ENCODE results near the gene HOXC12.

HOXC12 gene

DNA sequence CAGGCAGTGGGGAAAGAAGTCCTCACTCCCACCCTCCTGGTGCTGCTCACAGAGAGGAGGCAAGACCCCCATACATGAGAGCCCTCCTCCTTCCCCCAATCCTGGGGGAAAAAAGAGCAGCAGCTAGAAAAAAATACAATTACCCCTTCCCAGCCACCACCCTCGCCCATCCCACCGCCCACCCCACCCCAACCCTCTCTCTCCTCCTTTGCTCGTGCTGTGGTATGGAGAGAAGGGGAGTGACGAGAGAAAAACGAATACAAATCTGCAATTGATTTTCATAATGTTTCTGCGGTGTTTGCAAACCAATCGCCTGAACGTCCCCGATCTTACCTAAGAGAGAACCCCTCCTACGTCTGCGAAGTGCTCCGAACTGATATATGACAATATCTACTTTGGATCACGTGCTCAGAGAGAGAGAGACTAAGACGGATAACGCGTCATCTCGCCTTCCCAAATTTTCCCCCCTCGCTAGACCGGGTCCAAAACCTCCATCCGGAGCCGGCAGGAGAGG is 18.1 kb downstream of the HOXC12 start, which contains the start of gene HOXC11:
TSS of gene HOXC11 (plus strand) at position 405 of the 514 bp plus-strand sequence. CDS start 116 bp downstream, outside the sequence.
- no peaks in the 10 kb centered on the region for H3K36me3 ChIP-seq (ENCODE audit: control insufficient read depth, insufficient read depth, low read length)
- no peak within 1 kb of the TSS for H3K27ac ChIP-seq (ENCODE audit: insufficient read depth, low read depth, low read length, poor library complexity, severe bottlenecking)
- H3K4me1 ChIP-seq (ENCODE audit: control insufficient read depth, insufficient read depth, low read length) = no peaks in the 10 kb centered on the region
- H3K27me3 ChIP-seq (ENCODE audit: control insufficient read depth, insufficient read depth, low read length, poor library complexity, severe bottlenecking) = peaks cover 100% of the 10 kb centered on the region
- H3K9me3 ChIP-seq (ENCODE audit: control insufficient read depth, low read length) = no peaks in the 10 kb centered on the region
- no peak within 1 kb of the TSS for H3K4me3 ChIP-seq (ENCODE audit: insufficient read depth, low read depth, low read length)
- WGBS, 2 experiments = 9 to 11% methylated on average over 18 of the region's 21 CpGs

DNA sequence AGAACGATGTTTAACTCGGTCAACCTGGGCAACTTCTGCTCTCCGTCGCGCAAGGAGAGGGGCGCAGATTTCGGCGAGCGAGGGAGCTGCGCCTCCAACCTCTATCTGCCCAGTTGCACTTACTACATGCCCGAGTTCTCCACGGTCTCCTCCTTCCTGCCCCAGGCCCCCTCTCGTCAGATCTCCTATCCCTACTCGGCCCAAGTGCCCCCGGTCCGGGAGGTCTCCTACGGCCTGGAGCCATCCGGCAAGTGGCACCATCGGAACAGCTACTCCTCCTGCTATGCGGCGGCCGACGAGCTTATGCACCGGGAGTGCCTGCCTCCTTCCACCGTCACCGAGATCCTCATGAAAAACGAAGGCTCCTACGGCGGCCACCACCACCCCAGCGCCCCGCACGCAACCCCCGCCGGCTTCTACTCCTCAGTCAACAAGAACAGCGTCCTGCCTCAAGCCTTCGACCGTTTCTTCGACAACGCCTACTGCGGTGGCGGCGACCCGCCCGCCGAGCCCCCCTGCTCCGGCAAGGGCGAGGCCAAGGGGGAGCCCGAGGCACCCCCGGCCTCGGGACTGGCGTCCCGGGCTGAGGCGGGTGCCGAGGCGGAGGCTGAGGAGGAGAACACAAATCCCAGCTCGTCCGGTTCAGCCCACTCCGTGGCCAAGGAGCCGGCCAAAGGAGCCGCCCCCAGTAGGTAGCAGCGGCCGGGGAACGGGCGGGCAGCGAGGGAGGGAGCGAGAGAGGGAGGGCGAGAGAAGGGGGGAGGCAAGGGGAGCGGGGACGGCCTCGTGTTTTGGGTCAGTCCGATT is 18.7 kb downstream of the HOXC12 start:
- WGBS, 2 experiments = 2 to 3% methylated on average over 67 to 69 of the region's 71 CpGs
- Histone ChIP-seq H3K9me3 (ENCODE audit: control insufficient read depth, low read length) (no peaks in the 10 kb centered on the region), H3K36me3 (ENCODE audit: control insufficient read depth, insufficient read depth, low read length) (no peaks in the 10 kb centered on the region), H3K4me1 (ENCODE audit: control insufficient read depth, insufficient read depth, low read length) (no peaks in the 10 kb centered on the region), H3K4me3 (ENCODE audit: insufficient read depth, low read depth, low read length) (no peak overlapping the region), H3K27me3 (ENCODE audit: control insufficient read depth, insufficient read depth, low read length, poor library complexity, severe bottlenecking) (peaks cover 100% of the 10 kb centered on the region), H3K27ac (ENCODE audit: insufficient read depth, low read depth, low read length, poor library complexity, severe bottlenecking) (no peak overlapping the region)

DNA sequence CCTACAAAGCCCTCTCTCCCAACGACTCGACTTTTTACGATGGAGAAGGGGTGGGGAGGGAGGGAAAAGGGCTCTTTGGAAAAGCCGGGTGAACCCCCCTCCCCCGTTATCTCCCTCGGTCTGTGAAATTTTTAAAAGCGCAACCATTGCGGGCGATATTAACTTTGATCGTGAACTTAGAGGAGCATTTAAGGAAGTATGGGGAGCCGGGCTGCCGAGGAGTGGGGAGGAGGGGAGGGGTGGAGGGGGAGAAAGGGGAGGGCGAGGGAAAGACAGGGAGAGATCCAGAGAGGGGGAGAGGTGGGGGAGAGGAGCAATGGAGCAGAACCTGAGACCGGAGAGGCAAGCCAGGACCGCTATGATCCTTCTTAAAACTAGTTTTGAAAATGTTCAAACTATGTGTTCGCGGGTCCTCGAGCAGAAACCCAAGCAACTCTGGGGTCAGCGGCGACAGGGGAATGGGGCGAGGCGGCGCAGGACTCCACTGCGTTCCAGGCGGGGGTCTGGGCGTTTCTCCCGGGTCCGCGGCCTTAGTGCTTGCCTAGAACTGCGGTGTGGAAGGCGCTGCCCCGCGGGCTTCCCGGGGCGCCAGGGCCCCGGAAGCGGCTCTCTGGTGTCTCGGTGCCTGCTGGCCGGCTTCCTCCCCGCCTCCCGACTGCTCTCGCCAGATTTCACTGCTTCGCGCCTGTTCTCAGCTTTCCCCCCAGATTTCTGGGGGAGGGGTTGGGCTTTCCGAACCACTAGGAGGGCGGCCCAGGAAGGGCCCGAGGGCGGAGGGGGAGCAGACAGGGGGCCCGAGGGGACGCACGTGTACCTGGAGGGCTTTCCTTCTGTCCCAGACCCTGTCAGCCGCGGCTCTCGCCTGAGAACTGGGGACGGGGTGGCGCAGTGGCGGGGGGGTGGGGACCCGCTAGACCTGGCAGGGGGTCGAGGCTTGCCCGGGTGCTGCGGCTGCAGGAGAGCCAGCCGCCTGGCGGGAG is 19.7 kb downstream of the HOXC12 start, which contains the start of gene HOTAIR:
TSS of gene HOTAIR (minus strand) at position 871 of the 980 bp plus-strand sequence.
- H3K27me3 ChIP-seq (ENCODE audit: control insufficient read depth, insufficient read depth, low read length, poor library complexity, severe bottlenecking) = peaks cover 100% of the 10 kb centered on the region
- no peaks in the 10 kb centered on the region for H3K9me3 ChIP-seq (ENCODE audit: control insufficient read depth, low read length)
- no peak within 1 kb of the TSS for H3K4me3 ChIP-seq (ENCODE audit: insufficient read depth, low read depth, low read length)
- no peaks in the 10 kb centered on the region for H3K4me1 ChIP-seq (ENCODE audit: control insufficient read depth, insufficient read depth, low read length)
- H3K27ac ChIP-seq (ENCODE audit: insufficient read depth, low read depth, low read length, poor library complexity, severe bottlenecking) = no peak within 1 kb of the TSS
- H3K36me3 ChIP-seq (ENCODE audit: control insufficient read depth, insufficient read depth, low read length) = no peaks in the 10 kb centered on the region
- 4 to 5% methylated on average over 60 of the region's 63 CpGs for WGBS, 2 experiments

DNA sequence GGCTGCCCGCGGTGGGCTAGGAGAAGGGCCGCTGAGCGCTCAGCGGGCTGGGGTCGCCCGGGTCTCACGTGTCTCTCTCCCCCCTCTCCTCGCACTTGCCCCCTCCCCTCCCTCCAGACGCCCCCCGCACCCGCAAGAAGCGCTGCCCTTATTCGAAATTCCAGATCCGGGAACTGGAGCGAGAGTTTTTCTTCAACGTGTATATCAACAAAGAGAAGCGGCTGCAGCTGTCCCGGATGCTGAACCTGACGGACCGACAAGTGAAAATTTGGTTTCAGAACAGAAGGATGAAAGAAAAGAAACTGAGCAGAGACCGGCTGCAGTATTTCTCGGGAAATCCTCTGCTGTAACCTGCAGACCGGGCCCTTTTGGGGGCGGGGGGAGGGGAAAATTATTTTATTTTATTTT is 20.4 kb downstream of the HOXC12 start:
- H3K36me3 ChIP-seq (ENCODE audit: control insufficient read depth, insufficient read depth, low read length) = no peaks in the 10 kb centered on the region
- H3K4me1 ChIP-seq (ENCODE audit: control insufficient read depth, insufficient read depth, low read length) = no peaks in the 10 kb centered on the region
- H3K27ac ChIP-seq (ENCODE audit: insufficient read depth, low read depth, low read length, poor library complexity, severe bottlenecking) = no peak overlapping the region
- H3K9me3 ChIP-seq (ENCODE audit: control insufficient read depth, low read length) = no peaks in the 10 kb centered on the region
- 3 to 4% methylated on average over 23 to 24 of the region's 25 CpGs for WGBS, 2 experiments
- peaks cover 100% of the 10 kb centered on the region for H3K27me3 ChIP-seq (ENCODE audit: control insufficient read depth, insufficient read depth, low read length, poor library complexity, severe bottlenecking)
- no peak overlapping the region for H3K4me3 ChIP-seq (ENCODE audit: insufficient read depth, low read depth, low read length)

DNA sequence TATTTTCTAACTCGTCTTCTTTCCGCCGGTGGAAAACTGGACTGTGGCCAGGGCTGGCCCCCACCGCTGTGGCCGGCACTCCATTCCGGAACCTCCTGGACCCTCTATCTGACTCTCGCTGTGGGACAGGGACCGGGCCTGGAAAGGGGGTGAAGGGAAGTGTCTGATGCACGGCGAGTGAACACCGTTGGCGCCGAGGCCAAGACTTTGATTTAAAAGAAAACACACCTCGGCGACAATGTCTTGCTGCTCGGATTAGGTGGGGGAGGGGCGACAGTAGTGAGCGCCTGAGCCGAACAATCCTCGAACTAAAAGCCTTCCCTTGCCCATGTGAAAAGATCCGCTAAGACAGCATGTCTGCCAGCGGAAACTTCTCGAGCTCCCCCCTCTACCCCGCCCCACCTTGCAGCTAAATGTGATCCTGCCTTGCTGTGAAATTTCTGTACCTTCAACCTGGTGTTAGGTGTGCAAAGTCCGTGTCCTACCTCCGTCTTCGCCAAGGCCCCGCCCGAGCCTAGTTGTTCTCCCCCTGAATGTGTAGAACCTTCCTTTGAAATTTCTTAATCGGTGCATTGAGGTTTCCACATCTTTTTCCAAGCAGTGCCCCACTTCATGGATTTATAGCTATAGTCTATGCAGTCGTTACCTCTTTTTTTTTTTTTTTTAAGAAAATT is 20.9 kb downstream of the HOXC12 start:
- WGBS, 2 experiments = 8 to 11% methylated on average over 31 of the region's 31 CpGs
- H3K27ac ChIP-seq (ENCODE audit: insufficient read depth, low read depth, low read length, poor library complexity, severe bottlenecking) = no peak overlapping the region

DNA sequence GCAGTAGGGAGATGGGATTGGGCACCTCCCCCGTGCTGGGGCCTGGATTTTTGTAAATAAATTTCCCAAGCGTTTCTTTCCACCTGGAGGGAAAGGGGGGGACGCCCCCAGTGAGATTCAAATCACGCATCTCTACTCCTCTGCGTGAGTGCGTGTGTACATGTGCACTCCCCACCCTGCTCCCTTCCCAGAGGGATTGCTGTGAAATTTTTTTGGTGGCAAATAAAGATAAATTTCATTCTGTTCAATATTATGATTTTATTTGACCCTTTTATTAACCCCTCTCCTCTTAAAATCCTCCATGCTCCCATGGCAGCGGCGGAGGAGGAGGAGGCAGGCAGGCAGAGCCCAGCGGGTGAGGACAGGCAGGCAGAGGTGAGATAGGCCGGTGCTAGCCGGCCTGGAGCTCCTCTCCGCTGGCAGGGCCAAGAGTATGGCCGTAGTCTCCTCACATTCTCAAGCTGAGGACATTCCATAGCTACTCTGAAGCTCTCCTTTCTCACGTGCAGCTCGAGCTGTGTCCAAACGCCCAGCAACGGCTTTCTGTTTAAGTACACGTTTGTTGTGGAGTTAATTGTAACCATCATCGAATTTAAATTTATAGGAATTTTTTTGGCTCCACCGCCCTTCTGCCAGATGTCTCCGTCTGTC is 21.6 kb downstream of the HOXC12 start:
- H3K27ac ChIP-seq (ENCODE audit: insufficient read depth, low read depth, low read length, poor library complexity, severe bottlenecking) = no peak overlapping the region
- 16 to 24% methylated on average over 17 to 21 of the region's 21 CpGs for WGBS, 2 experiments
- no peak overlapping the region for H3K4me3 ChIP-seq (ENCODE audit: insufficient read depth, low read depth, low read length)
- H3K36me3 ChIP-seq (ENCODE audit: control insufficient read depth, insufficient read depth, low read length) = no peaks in the 10 kb centered on the region
- no peaks in the 10 kb centered on the region for H3K9me3 ChIP-seq (ENCODE audit: control insufficient read depth, low read length)
- no peaks in the 10 kb centered on the region for H3K4me1 ChIP-seq (ENCODE audit: control insufficient read depth, insufficient read depth, low read length)
- peaks cover 100% of the 10 kb centered on the region for H3K27me3 ChIP-seq (ENCODE audit: control insufficient read depth, insufficient read depth, low read length, poor library complexity, severe bottlenecking)

More for the DNA sequence above, 20.9 kb downstream of the HOXC12 start:
- H3K36me3 ChIP-seq (ENCODE audit: control insufficient read depth, insufficient read depth, low read length) = no peaks in the 10 kb centered on the region
- H3K4me3 ChIP-seq (ENCODE audit: insufficient read depth, low read depth, low read length) = no peak overlapping the region
- H3K9me3 ChIP-seq (ENCODE audit: control insufficient read depth, low read length) = no peaks in the 10 kb centered on the region
- peaks cover 100% of the 10 kb centered on the region for H3K27me3 ChIP-seq (ENCODE audit: control insufficient read depth, insufficient read depth, low read length, poor library complexity, severe bottlenecking)
- no peaks in the 10 kb centered on the region for H3K4me1 ChIP-seq (ENCODE audit: control insufficient read depth, insufficient read depth, low read length)

DNA sequence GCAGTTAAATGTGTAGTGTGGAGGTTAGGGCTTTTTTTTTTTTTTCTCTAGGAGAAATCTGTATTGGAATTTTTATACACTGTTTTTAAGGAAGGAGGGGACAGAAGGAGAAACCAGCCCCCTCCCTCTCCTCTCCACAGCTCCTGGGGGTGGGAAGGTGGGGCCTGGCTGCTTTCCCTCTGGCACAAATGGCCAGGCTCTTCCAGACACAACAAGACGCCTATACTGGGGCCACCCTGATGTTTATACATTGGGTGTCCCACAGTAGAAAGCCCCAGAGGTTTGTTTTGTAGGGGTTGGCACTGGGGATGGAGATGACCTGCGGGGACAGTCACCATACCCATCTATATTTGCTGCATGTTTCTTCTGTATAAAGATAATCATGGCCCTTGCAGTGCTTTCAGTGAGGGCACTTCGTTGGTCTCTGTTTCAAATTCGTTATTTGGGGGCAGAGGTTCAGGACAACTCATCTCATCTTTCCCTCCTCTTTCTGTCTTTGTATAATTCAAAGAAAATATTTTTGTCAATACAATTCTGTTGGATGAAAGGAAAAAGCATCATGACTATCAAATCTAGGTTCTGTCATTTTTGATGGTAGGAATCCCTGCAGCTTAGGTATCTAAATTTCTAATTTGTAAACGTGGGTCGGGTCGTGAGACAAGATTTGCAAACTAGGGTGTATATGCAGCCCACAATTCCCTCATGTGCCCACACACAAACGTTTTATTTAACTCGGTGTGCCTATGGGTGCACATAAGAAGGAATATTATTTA is 22.3 kb downstream of the HOXC12 start:
- Histone ChIP-seq H3K27ac (ENCODE audit: insufficient read depth, low read depth, low read length, poor library complexity, severe bottlenecking) (no peak overlapping the region), H3K9me3 (ENCODE audit: control insufficient read depth, low read length) (no peaks in the 10 kb centered on the region), H3K4me3 (ENCODE audit: insufficient read depth, low read depth, low read length) (no peak overlapping the region), H3K4me1 (ENCODE audit: control insufficient read depth, insufficient read depth, low read length) (no peaks in the 10 kb centered on the region), H3K36me3 (ENCODE audit: control insufficient read depth, insufficient read depth, low read length) (no peaks in the 10 kb centered on the region), H3K27me3 (ENCODE audit: control insufficient read depth, insufficient read depth, low read length, poor library complexity, severe bottlenecking) (peaks cover 100% of the 10 kb centered on the region)
- 21 to 26% methylated on average over 7 to 9 of the region's 9 CpGs for WGBS, 2 experiments

DNA sequence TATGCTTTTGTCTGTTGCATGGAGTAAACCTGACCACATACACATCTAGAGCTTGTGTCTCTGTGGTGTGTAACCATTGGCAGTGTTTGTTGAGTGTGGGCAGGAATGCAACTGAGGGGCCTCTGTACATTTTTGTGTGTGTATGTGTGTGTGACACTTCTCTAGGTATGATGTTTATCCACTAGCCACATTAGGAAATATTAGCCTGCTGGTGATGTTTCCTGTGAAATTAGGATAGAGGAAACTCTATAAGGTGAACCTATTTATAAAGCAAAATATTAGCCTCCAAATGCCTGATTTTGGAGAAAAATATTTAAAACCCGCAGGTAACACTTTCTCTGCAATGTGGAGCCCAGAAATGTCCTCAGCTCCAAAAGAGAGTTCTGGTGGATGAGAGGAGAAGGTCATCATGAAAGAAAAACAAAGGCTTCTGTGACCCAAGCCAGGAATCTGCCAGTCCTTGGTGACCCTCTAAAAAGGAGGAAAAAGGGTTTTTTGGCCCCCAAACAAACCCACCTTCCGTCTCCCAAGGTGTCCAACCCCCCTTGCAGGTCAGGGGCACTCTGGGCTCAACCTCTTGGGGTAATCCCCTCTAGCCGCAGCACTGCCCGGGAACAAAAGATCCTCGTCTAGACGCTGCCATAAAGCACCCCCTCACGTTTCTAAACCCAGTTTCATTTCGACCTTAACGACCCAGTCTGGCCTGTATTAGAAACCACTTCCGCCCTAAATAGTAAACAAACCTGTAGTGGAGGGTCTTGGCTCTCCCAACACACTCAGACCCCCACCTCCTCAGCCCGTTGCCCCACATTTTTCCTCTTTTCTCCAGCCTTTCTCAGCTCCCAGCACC is 23.1 kb downstream of the HOXC12 start:
- no peak overlapping the region for H3K4me3 ChIP-seq (ENCODE audit: insufficient read depth, low read depth, low read length)
- WGBS, 2 experiments = 16 to 17% methylated on average over 11 of the region's 11 CpGs
- no peak overlapping the region for H3K27ac ChIP-seq (ENCODE audit: insufficient read depth, low read depth, low read length, poor library complexity, severe bottlenecking)
- no peaks in the 10 kb centered on the region for H3K4me1 ChIP-seq (ENCODE audit: control insufficient read depth, insufficient read depth, low read length)
- H3K27me3 ChIP-seq (ENCODE audit: control insufficient read depth, insufficient read depth, low read length, poor library complexity, severe bottlenecking) = peaks cover 100% of the 10 kb centered on the region
- H3K9me3 ChIP-seq (ENCODE audit: control insufficient read depth, low read length) = no peaks in the 10 kb centered on the region
- H3K36me3 ChIP-seq (ENCODE audit: control insufficient read depth, insufficient read depth, low read length) = no peaks in the 10 kb centered on the region

All from ectodermal cell (in vitro differentiated cells).